ENCODE results near the gene EFNA5.

Gene EFNA5

DNA sequence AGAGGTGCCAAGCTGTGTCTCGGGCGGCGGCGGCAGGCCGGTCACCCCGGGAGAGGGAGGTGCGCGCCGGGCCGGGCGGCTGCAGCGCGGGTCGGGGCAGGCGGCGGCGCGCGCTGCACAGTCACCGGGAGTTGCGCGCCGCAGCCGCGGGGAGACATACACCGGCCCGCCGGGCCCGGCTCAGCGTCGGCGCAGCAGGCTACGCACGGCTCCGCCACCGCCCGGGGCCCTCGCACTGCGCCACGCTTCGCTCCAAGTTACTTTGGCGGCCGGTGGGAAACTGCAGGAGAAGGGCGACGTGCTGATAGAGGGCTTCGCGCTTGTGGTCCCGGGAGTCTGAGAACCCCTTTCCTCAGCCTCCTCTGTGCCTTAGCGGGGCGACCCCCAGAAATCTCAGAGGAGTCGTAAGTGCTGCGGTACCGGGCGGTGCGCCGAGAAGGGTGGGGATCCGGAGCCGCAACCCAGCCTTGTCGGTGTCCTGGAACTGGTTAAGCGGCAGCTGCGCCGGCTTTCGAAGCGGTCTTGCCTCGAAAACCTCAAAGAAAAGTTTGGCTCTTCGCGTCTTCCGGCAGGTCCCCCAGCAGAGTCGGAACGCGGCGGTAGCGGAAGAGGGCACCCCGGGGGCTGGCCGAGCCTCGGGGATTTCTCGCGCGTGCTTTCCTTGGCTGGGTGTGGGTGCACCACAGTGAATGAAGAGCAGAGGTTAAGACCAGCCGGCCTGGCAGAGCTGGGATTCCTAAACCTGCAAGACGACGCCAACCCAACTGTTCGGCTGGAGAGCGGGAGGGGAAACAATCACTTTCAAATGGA is at the start of gene EFNA5:
EFNA5 (minus strand) TSS at position 6 of the 810 bp plus-strand sequence.
- peak; percentile 62 for DNase-seq

- DNase-seq, result no peak
Observed at GRCh38 chr5:107719034-107719606, 48.4 kb upstream of the EFNA5 start.

DNA sequence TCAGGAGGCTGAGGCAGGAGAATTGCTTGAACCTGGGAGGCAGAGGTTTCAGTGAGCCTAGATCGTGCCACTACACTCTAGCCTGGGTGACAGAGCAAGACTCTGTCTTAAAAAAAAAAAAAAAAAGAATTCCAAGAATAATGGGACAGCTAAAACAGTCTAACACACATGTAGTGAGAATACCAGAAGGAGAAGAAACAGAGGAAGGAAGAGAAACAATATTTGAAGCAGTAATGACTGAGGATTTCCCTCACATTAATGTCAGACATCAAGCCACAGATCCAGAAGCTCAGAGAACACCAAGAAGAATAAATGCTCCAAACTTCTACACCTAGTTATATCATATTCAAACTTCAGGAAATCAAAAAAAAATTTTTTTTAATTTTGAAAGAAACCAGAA is 47.1 kb upstream of the EFNA5 start:
- DNase-seq, result no peak

- DNase-seq, result no peak
Observed at GRCh38 chr5:107713228-107713627, 42.5 kb upstream of the EFNA5 start.

- DNase-seq, result no peak
Observed at GRCh38 chr5:107712359-107712870, 41.7 kb upstream of the EFNA5 start.

GRCh38 chr5:107705402-107706014 is 34.8 kb upstream of the EFNA5 start:
- DNase-seq, result no peak

DNA sequence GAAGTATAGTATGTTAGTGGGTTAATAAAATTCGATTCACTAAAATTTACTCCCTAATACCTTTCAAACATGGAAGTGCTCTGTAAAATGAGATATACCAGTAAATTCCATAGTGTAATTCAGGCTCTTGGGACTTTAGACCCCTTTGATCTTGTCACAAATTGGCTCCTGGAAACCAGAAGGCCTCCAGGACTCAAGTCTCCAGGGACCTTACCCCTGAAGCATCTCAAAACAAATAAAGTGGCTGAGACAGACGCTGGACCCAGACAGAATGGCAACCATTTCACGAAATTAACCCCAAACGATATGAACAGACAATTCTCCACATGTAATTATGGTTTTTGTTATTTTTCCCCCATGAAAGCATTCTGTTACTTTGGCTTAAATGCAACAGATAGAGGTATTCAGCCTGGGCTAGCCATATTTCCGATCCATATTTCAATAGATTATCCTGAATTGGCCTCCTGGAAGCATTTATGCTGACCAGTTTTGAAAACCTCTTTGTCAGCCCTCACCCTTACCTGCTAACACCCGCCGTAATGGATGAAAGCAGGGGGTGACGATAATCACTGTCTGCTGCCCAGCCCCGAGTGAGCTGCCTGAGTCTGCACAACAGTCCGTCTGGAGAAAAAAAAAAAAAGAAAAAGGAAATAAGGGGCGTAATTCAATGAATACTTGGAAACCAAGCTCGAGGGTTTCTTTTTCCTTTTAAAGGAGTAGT is 34.1 kb upstream of the EFNA5 start:
- no peak for DNase-seq

GRCh38 chr5:107700481-107700880 is 29.7 kb upstream of the EFNA5 start:
- DNase-seq, result no peak

GRCh38 chr5:107699425-107699824 is 28.7 kb upstream of the EFNA5 start:
- no peak for DNase-seq

GRCh38 chr5:107698286-107698685 is 27.5 kb upstream of the EFNA5 start:
- no peak for DNase-seq

- no peak for DNase-seq
Observed at GRCh38 chr5:107696498-107696897, 25.8 kb upstream of the EFNA5 start.

DNA sequence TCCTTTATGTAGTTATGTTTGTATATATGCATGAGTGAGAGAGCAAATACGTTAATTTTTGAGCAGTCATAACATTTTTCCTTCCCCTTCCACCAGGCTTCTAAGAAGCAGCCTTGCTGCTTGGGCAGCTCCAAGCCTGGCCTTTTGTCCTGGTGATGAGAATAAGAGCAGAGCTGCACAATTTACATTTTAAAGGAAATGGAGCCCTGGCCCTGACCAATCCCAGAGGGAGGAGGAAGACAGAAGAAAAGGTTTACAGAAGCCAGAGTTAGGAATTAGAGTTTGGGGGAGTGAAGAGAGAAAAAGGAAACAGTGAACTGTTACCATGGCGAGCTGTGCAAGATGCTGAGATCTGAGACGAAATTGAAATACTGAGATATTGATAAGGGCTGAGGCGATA is 25.3 kb upstream of the EFNA5 start:
- DNase-seq, result no peak

- no peak for DNase-seq
Observed at GRCh38 chr5:107687937-107688336, 17.2 kb upstream of the EFNA5 start.

- no peak for DNase-seq
Observed at GRCh38 chr5:107687404-107687803, 16.7 kb upstream of the EFNA5 start.

GRCh38 chr5:107682533-107682932 is 11.8 kb upstream of the EFNA5 start:
- DNase-seq, result no peak

DNA sequence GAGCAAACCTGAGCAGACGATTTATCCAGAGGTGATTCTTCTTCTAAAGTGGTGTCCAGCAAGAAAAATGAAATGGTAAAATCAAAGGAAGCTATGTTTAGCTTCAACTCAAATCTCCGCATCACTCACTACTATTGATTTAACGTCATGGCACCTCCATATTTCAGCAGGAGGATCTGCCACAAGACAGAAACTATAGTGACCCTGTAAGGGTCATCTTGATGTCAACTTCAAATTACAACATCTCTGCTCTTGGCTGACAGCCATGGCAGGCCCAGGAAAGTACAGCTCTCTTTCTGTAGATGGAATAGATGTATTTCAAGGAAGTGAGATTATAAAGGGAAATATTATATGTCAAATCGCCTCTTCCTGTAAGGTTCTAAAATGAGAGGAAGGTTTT is 10.1 kb upstream of the EFNA5 start:
- DNase-seq, result no peak

DNA sequence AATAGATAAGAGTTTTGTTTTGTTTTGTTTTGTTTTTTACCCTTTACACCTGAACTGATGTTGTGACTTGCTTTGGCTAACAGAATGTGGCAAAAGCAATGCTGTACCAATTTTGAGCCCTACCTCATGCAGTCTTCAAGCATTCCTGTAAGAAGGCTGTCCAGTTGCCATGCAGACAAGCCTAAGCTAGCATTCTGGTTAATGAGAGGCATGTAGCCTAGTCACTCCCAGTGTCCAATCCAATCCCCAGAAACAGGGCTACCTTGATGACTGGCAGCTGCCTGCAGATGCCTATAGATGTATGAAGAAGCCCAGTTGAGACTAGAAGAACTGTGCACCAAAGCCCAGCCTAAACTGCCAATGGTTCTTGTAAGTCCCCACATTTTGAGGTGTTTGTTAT is 9.4 kb upstream of the EFNA5 start:
- DNase-seq, result no peak

GRCh38 chr5:107676702-107677101 is 6.0 kb upstream of the EFNA5 start:
- no peak for DNase-seq

DNA sequence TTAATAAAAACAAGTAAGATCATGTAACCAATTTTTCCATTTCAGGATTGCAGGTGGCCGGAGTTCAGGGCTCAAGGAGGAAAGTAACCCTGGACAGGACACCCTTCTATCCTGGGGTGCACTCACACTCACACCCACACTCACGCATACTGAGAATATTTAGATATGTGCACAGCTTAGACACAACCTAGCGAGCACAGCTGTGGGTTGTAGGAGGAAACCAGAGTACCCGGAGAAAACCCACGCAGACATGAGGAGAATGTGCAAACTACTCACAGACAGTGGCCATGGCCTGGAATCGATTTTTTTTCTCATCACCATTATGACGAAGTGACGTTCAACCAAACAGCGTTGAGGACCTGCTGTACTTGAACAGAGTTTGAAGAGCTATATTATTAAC is 4.5 kb upstream of the EFNA5 start:
- DNase-seq, result no peak

- no peak for DNase-seq
Observed at GRCh38 chr5:107674655-107675054, 3.9 kb upstream of the EFNA5 start.

GRCh38 chr5:107673368-107674136 is 2.8 kb upstream of the EFNA5 start:
- peak; percentile 85 for DNase-seq

- DNase-seq, result no peak
Observed at GRCh38 chr5:107673039-107673367, 2.3 kb upstream of the EFNA5 start.

Measured in activated CD8-positive, alpha-beta memory T cell treated with anti-CD3 and anti-CD28 coated beads, Interleukin-2, amount 50 U/mL, for 48 hours (primary cell).